ENCODE measurements around the gene RAB3C.

The RAB3C gene

GRCh38 chr5:58746321-58746720 lies 163.4 kb downstream of the RAB3C start:
- Histone ChIP-seq H3K9me2 (replicated peaks; ENCODE audit: low read depth, low read length) (no peaks in the 10 kb centered on the region), H3K4me3 (ENCODE audit: low read length, poor library complexity, severe bottlenecking) (no peak overlapping the region), H3K4me2 (ENCODE audit: low read depth, low read length, poor library complexity, severe bottlenecking) (no peak overlapping the region), H3K79me2 (ENCODE audit: insufficient read depth, low read length) (no peaks in the 10 kb centered on the region), H4K20me1 (ENCODE audit: insufficient read depth, low read length, poor library complexity, severe bottlenecking) (no peaks in the 10 kb centered on the region), H3K27me3 (ENCODE audit: insufficient read depth, low read length, poor library complexity, severe bottlenecking) (no peaks in the 10 kb centered on the region), H3K4me1 (ENCODE audit: insufficient read depth, low read length, poor library complexity, severe bottlenecking) (no peaks in the 10 kb centered on the region), H3K9ac (ENCODE audit: low read depth, low read length, poor library complexity, severe bottlenecking) (no peak overlapping the region), H3K9me3 (ENCODE audit: insufficient read depth, low read depth, low read length) (no peaks in the 10 kb centered on the region), H3F3A (ENCODE audit: low read depth) (no peaks in the 10 kb centered on the region), H3K36me3 (ENCODE audit: insufficient read depth, low read length) (no peaks in the 10 kb centered on the region), H2AFZ (ENCODE audit: low read length) (no peak overlapping the region)
- TF ChIP-seq EZH2phosphoT487 (IDR thresholded peaks at IDR 0.05; ENCODE audit: borderline replicate concordance) (no peak), CTCF (conservative IDR thresholded peaks at IDR 0.05; ENCODE audit: low read length) (no peak)

- H3K36me3 ChIP-seq (ENCODE audit: insufficient read depth, low read length) = no peaks in the 10 kb centered on the region
- no peak overlapping the region for H2AFZ ChIP-seq (ENCODE audit: low read length)
- no peaks in the 10 kb centered on the region for H3K27me3 ChIP-seq (ENCODE audit: insufficient read depth, low read length, poor library complexity, severe bottlenecking)
- H3K9ac ChIP-seq (ENCODE audit: low read depth, low read length, poor library complexity, severe bottlenecking) = no peak overlapping the region
- no peaks in the 10 kb centered on the region for H4K20me1 ChIP-seq (ENCODE audit: insufficient read depth, low read length, poor library complexity, severe bottlenecking)
- H3K9me2 ChIP-seq (replicated peaks; ENCODE audit: low read depth, low read length) = no peaks in the 10 kb centered on the region
- no peaks in the 10 kb centered on the region for H3K79me2 ChIP-seq (ENCODE audit: insufficient read depth, low read length)
- no peak overlapping the region for H3K4me2 ChIP-seq (ENCODE audit: low read depth, low read length, poor library complexity, severe bottlenecking)
- TF ChIP-seq EZH2phosphoT487 (IDR thresholded peaks at IDR 0.05; ENCODE audit: borderline replicate concordance) (no peak), CTCF (conservative IDR thresholded peaks at IDR 0.05; ENCODE audit: low read length) (no peak)
- no peaks in the 10 kb centered on the region for H3K9me3 ChIP-seq (ENCODE audit: insufficient read depth, low read depth, low read length)
- H3K4me3 ChIP-seq (ENCODE audit: low read length, poor library complexity, severe bottlenecking) = no peak overlapping the region
- no peaks in the 10 kb centered on the region for H3K4me1 ChIP-seq (ENCODE audit: insufficient read depth, low read length, poor library complexity, severe bottlenecking)
- no peaks in the 10 kb centered on the region for H3F3A ChIP-seq (ENCODE audit: low read depth)
Observed at GRCh38 chr5:58750036-58750435, 167.2 kb downstream of the RAB3C start.

GRCh38 chr5:58751222-58751837 lies 168.5 kb downstream of the RAB3C start:
- no peaks in the 10 kb centered on the region for H3K9me2 ChIP-seq (replicated peaks; ENCODE audit: low read depth, low read length)
- no peaks in the 10 kb centered on the region for H3K4me1 ChIP-seq (ENCODE audit: insufficient read depth, low read length, poor library complexity, severe bottlenecking)
- H3F3A ChIP-seq (ENCODE audit: low read depth) = no peaks in the 10 kb centered on the region
- no peak overlapping the region for H3K4me2 ChIP-seq (ENCODE audit: low read depth, low read length, poor library complexity, severe bottlenecking)
- no peak for TF ChIP-seq EZH2phosphoT487 (IDR thresholded peaks at IDR 0.05; ENCODE audit: borderline replicate concordance)
- TF ChIP-seq CTCF (conservative IDR thresholded peaks at IDR 0.05; ENCODE audit: low read length) = no peak
- H2AFZ ChIP-seq (ENCODE audit: low read length) = no peak overlapping the region
- H3K9me3 ChIP-seq (ENCODE audit: insufficient read depth, low read depth, low read length) = no peaks in the 10 kb centered on the region
- H4K20me1 ChIP-seq (ENCODE audit: insufficient read depth, low read length, poor library complexity, severe bottlenecking) = no peaks in the 10 kb centered on the region
- H3K27me3 ChIP-seq (ENCODE audit: insufficient read depth, low read length, poor library complexity, severe bottlenecking) = no peaks in the 10 kb centered on the region
- no peak overlapping the region for H3K9ac ChIP-seq (ENCODE audit: low read depth, low read length, poor library complexity, severe bottlenecking)
- H3K79me2 ChIP-seq (ENCODE audit: insufficient read depth, low read length) = no peaks in the 10 kb centered on the region
- H3K36me3 ChIP-seq (ENCODE audit: insufficient read depth, low read length) = no peaks in the 10 kb centered on the region
- H3K4me3 ChIP-seq (ENCODE audit: low read length, poor library complexity, severe bottlenecking) = no peak overlapping the region
